ENCODE data around the gene MSH3.
"Not testable (repeated sequence)": the region's sequence is repeated elsewhere in the genome, so short reads cannot be mapped to it uniquely, and the experiment has no call there.

The MSH3 gene

GRCh38 chr5:80705801-80706200 is 51.3 kb downstream of the MSH3 start:
- no peak for DNase-seq (ENCODE audit: low spot score)

- DNase-seq (ENCODE audit: low spot score): no peak
Observed at GRCh38 chr5:80706835-80707447, 52.5 kb downstream of the MSH3 start.

GRCh38 chr5:80707645-80708044 is 53.2 kb downstream of the MSH3 start:
- no peak for DNase-seq (ENCODE audit: low spot score)

- DNase-seq (ENCODE audit: low spot score): no peak
Observed at GRCh38 chr5:80711216-80711615, 56.8 kb downstream of the MSH3 start.

GRCh38 chr5:80711938-80712337 is 57.5 kb downstream of the MSH3 start:
- DNase-seq (ENCODE audit: low spot score): peak; percentile 60

- no peak for DNase-seq (ENCODE audit: low spot score)
Observed at GRCh38 chr5:80712919-80713318, 58.5 kb downstream of the MSH3 start.

GRCh38 chr5:80713631-80714030 is 59.2 kb downstream of the MSH3 start:
- no peak for DNase-seq (ENCODE audit: low spot score)

GRCh38 chr5:80714570-80715298 is 60.3 kb downstream of the MSH3 start:
- DNase-seq (ENCODE audit: low spot score): no peak

- DNase-seq (ENCODE audit: low spot score): no peak
Observed at GRCh38 chr5:80715887-80716286, 61.4 kb downstream of the MSH3 start.

GRCh38 chr5:80720181-80720580 is 65.7 kb downstream of the MSH3 start:
- no peak for DNase-seq (ENCODE audit: low spot score)

- DNase-seq (ENCODE audit: low spot score): no peak
Observed at GRCh38 chr5:80722916-80723315, 68.5 kb downstream of the MSH3 start.

- no peak for DNase-seq (ENCODE audit: low spot score)
Observed at GRCh38 chr5:80725446-80725845, 71.0 kb downstream of the MSH3 start.

GRCh38 chr5:80736730-80737129 is 82.3 kb downstream of the MSH3 start:
- no peak for DNase-seq (ENCODE audit: low spot score)

GRCh38 chr5:80738466-80738865 is 84.0 kb downstream of the MSH3 start:
- no peak for DNase-seq (ENCODE audit: low spot score)

GRCh38 chr5:80739057-80739456 is 84.6 kb downstream of the MSH3 start:
- DNase-seq (ENCODE audit: low spot score): no peak

GRCh38 chr5:80739496-80739895 is 85.0 kb downstream of the MSH3 start:
- no peak for DNase-seq (ENCODE audit: low spot score)

- DNase-seq (ENCODE audit: low spot score): no peak
Observed at GRCh38 chr5:80739898-80740297, 85.4 kb downstream of the MSH3 start.

- not testable (repeated sequence) for DNase-seq (ENCODE audit: low spot score)
Observed at GRCh38 chr5:80740488-80740887, 86.0 kb downstream of the MSH3 start.

- no peak for DNase-seq (ENCODE audit: low spot score)
Observed at GRCh38 chr5:80740999-80741398, 86.5 kb downstream of the MSH3 start.

GRCh38 chr5:80744149-80744548 is 89.7 kb downstream of the MSH3 start:
- DNase-seq (ENCODE audit: low spot score): no peak

GRCh38 chr5:80745490-80745889 is 91.0 kb downstream of the MSH3 start:
- no peak for DNase-seq (ENCODE audit: low spot score)

GRCh38 chr5:80747922-80748321 is 93.5 kb downstream of the MSH3 start:
- DNase-seq (ENCODE audit: low spot score): no peak

- DNase-seq (ENCODE audit: low spot score): no peak
Observed at GRCh38 chr5:80752427-80752826, 98.0 kb downstream of the MSH3 start.

- DNase-seq (ENCODE audit: low spot score): no peak
Observed at GRCh38 chr5:80753712-80754111, 99.3 kb downstream of the MSH3 start.
